Endothelial cell of umbilical vein (primary cell): Measurements from ENCODE around the gene ID2. TPM values are rescaled to one million over a fixed set of nuclear protein-coding genes. Genes with fewer than 3 reads are reported as not detected.

Source experiments
- BruUV-seq: library from RNA; stranded (reverse); fragments of 400-500 nt; replicated peaks from 2 replicates; lab custom pipeline; 2021; lab: Mats Ljungman, UMichigan
- CTCF ChIA-PET: fragments of 300-600, 350-600 bp; sonication (Branson Sonifier 250); formaldehyde crosslinking; loops from one replicate; lab custom pipeline; 2021; ENCODE audit warnings: antibody characterized with exemption, inconsistent platforms; lab: Charles Lee
- POLR2A ChIA-PET: fragments of 300-600, 350-600 bp; sonication (Branson Sonifier 250); formaldehyde crosslinking; loops from one replicate; lab custom pipeline; 2021; ENCODE audit warnings: antibody characterized with exemption, inconsistent platforms; lab: Charles Lee
- DNase-seq: peaks from one replicate; pipeline ENCODE4 v3.0.0-alpha.2; 2011; ENCODE audit warnings: low read depth, low spot score
- FAIRE-seq: peaks from 2 replicates; lab custom pipeline; 2011; peaks lifted over from hg19 to GRCh38; lab: Jason Lieb, UNC
- H2AFZ ChIP-seq: 2 replicates; pipeline ENCODE4 v1.6.0; 2012; ENCODE audit warnings: low read depth, low read length, control low read depth, inconsistent platforms
- H3K27ac ChIP-seq: 2 replicates; pipeline ENCODE4 v1.5.1; 2011; ENCODE audit warnings: low read depth, mild to moderate bottlenecking, control low read depth, low read length, moderate library complexity; ENCODE audit not compliant: insufficient read depth
- H3K27me3 ChIP-seq, 2 experiments: 2 replicates each; pipeline versions ENCODE4 v1.6.0 to v1.6.1; 2011; ENCODE audit warnings: low read length in 2 of 2, mixed read lengths in 1 of 2; ENCODE audit not compliant: control insufficient read depth in 2 of 2, insufficient read depth in 2 of 2
- H3K36me3 ChIP-seq, 2 experiments: 2 replicates in 1 of 2; 3 replicates in 1 of 2; pipeline ENCODE4 v1.5.1; 2011; ENCODE audit warnings: low read length in 2 of 2, mild to moderate bottlenecking in 1 of 2, moderate library complexity in 1 of 2; ENCODE audit not compliant: control insufficient read depth in 2 of 2, insufficient read depth in 2 of 2; ENCODE audit errors: extremely low read depth in 1 of 2
- H3K4me1 ChIP-seq: 3 replicates; pipeline ENCODE4 v1.5.1; 2011; ENCODE audit warnings: mild to moderate bottlenecking, low read length; ENCODE audit not compliant: control insufficient read depth, insufficient read depth; ENCODE audit errors: extremely low read depth
- H3K4me2 ChIP-seq: 2 replicates; pipeline ENCODE4 v1.6.1; 2011; ENCODE audit warnings: low read length, control low read depth, mixed read lengths; ENCODE audit not compliant: insufficient read depth
- H3K4me3 ChIP-seq, 3 experiments: fragments of 200-600 bp in 1 of 3; sonication (generic), shearing (Covaris generic) in 1 of 3; replicated peaks in 1 of 3; 2 replicates each; pipeline ENCODE4 v1.5.1; 2011 to 2016; ENCODE audit warnings: control low read depth in 3 of 3, low read length in 3 of 3, mild to moderate bottlenecking in 2 of 3, inconsistent platforms in 1 of 3, low read depth in 1 of 3, moderate library complexity in 1 of 3; ENCODE audit not compliant: insufficient read depth in 1 of 3
- H3K79me2 ChIP-seq: 2 replicates; pipeline ENCODE4 v1.6.0; 2012; ENCODE audit warnings: low read length, inconsistent platforms; ENCODE audit not compliant: control insufficient read depth, insufficient read depth
- H3K9ac ChIP-seq: replicated peaks from 2 replicates; pipeline ENCODE3; 2011; ENCODE audit warnings: low read length, control low read depth; ENCODE audit not compliant: insufficient read depth; ENCODE audit errors: extremely low read depth
- H3K9me1 ChIP-seq: replicated peaks from 3 replicates; pipeline ENCODE4 v1.6.0; 2011; ENCODE audit warnings: mild to moderate bottlenecking, low read length; ENCODE audit not compliant: control insufficient read depth, insufficient read depth; ENCODE audit errors: extremely low read depth
- H3K9me3 ChIP-seq: replicated peaks from 2 replicates; pipeline ENCODE4 v1.5.1; 2012; ENCODE audit warnings: low read length, inconsistent platforms; ENCODE audit not compliant: control insufficient read depth, insufficient read depth
- H4K20me1 ChIP-seq: replicated peaks from 2 replicates; pipeline ENCODE3; 2011; ENCODE audit warnings: mild to moderate bottlenecking, low read length; ENCODE audit not compliant: control insufficient read depth, insufficient read depth; ENCODE audit errors: extremely low read depth
- CTCF ChIP-seq, 2 donors: IDR thresholded peaks; 1 replicate in 1 of 2; 2 replicates in 1 of 2; pipeline ENCODE4 v1.5.1; 2011; ENCODE audit warnings: low read length in 2 of 2, mild to moderate bottlenecking in 2 of 2, moderate library complexity in 2 of 2, control low read depth in 1 of 2, inconsistent platforms in 1 of 2, low read depth in 1 of 2; ENCODE audit not compliant: insufficient read depth in 1 of 2; ENCODE audit errors: extremely low read depth in 1 of 2
- EZH2 ChIP-seq: IDR thresholded peaks from 2 replicates; pipeline ENCODE4 v1.6.1; 2012; ENCODE audit warnings: borderline replicate concordance, low read depth, mild to moderate bottlenecking, moderate library complexity, low read length, inconsistent platforms; ENCODE audit not compliant: severe bottlenecking
- FOS ChIP-seq: IDR thresholded peaks from 2 replicates; pipeline ENCODE4 v1.6.1; 2011; ENCODE audit warnings: mild to moderate bottlenecking, low read length, moderate library complexity, borderline replicate concordance; ENCODE audit not compliant: insufficient read depth
- MAX ChIP-seq: IDR thresholded peaks from 2 replicates; pipeline ENCODE4 v1.6.1; 2011; ENCODE audit not compliant: insufficient read depth, insufficient read length
- MYC ChIP-seq: IDR thresholded peaks from one replicate; pipeline ENCODE4 v1.6.1; 2011; ENCODE audit warnings: mild to moderate bottlenecking, low read depth, low read length
- POLR2A ChIP-seq: IDR thresholded peaks from 2 replicates; pipeline ENCODE4 v1.6.1; 2012; ENCODE audit warnings: low read depth, mild to moderate bottlenecking, control low read depth, low read length
- POLR2AphosphoS5 ChIP-seq: IDR thresholded peaks from 2 replicates; pipeline ENCODE4 v1.6.1; 2012; ENCODE audit warnings: low read depth, mild to moderate bottlenecking, control low read depth, low read length, moderate library complexity; ENCODE audit not compliant: insufficient read depth
- dilution Hi-C: fragments of 300-500 bp; cut with MboI; formaldehyde crosslinking; loops from one replicate; pipeline ENCODE4 v1.15.0; 2019; ENCODE audit warnings: low sequenced_read_pairs; ENCODE audit not compliant: extremely low pct_ligation_motif_present
- intact Hi-C: fragments of 100-400 bp; cut with micrococcal nuclease; formaldehyde crosslinking; loops from one replicate; pipeline ENCODE4 v1.10.0; 2022
- polyA plus RNA-seq, 4 experiments: library from polyadenylated mRNA; depleted of rRNA in 3 of 4; stranded (reverse) in 3 of 4; unstranded in 1 of 4; fragments of >200 nt; gene quantifications; 2 replicates each; pipeline versions ENCODE4 v1.2.1 to v1.2.3, GENCODE V29; 2011 to 2012; ENCODE audit warnings: missing spikeins in 1 of 4
- total RNA-seq: library from RNA; stranded (reverse); gene quantifications from 2 replicates; pipeline ENCODE4 v1.2.3, GENCODE V29; 2021

The ID2 gene
- total and polyA plus RNA-seq, 2 donors (not counting 3 experiments of a cell fraction or from before 2014, with no cell fraction given), result 4.1 to 29.1 TPM

- no peak for FAIRE-seq
- ChIA-PET CTCF (no interaction called here), POLR2A (no interaction called here)
- no peaks in the 10 kb centered on the region for H3K79me2 ChIP-seq
- no peaks in the 10 kb centered on the region for H4K20me1 ChIP-seq
- DNase-seq, result no peak
- no peaks in the 10 kb centered on the region for H3K4me1 ChIP-seq
- TF ChIP-seq FOS, result no peak
- TF ChIP-seq MAX, result no peak
- no peak for TF ChIP-seq EZH2
- no peak for TF ChIP-seq CTCF (IDR thresholded peaks at IDR 0.05; ENCODE audit: extremely low read depth in 1 of 2, insufficient read depth in 1 of 2, low read depth in 1 of 2, low read length in 2 of 2)
- TF ChIP-seq POLR2A, result no peak
- no peak for TF ChIP-seq MYC
- no peak for TF ChIP-seq POLR2AphosphoS5
- no peak overlapping the region for H3K4me2 ChIP-seq
- no TSS peak for BruUV-seq
- H3K27me3 ChIP-seq, result no peaks in the 10 kb centered on the region
- dilution Hi-C loops, result no loop called here
- H2AFZ ChIP-seq, result no peak overlapping the region
- intact Hi-C loops, result no loop called here
- H3K4me3 ChIP-seq, result no peak overlapping the region
- no peak overlapping the region for H3K9ac ChIP-seq
- no peaks in the 10 kb centered on the region for H3K36me3 ChIP-seq
- H3K27ac ChIP-seq, result no peak overlapping the region
- H3K9me1 ChIP-seq, result no peaks in the 10 kb centered on the region
- H3K9me3 ChIP-seq, result no peaks in the 10 kb centered on the region
Observed at GRCh38 chr2:8642366-8643068, 39.3 kb upstream of the ID2 start.
